HG03066 (cell line): ENCODE results near the gene CLDN6.
"Not testable (repeated sequence)": the region's sequence is repeated elsewhere in the genome, so short reads cannot be mapped to it uniquely, and the experiment has no call there.

Experiments used
- ATAC-seq: cut with Tn5 transposase; IDR thresholded peaks from one replicate; pipeline ENCODE4 v1.9.1; 2021; ENCODE audit warnings: low read depth; ENCODE audit not compliant: unreplicated experiment

CLDN6 gene

GRCh38 chr16:3017794-3018506, at the start of gene CLDN6:
Gene CLDN6, minus strand, starts transcription at chr16:3018183. Its CDS starts 2,162 bp downstream, at chr16:3016021.
- no peak for ATAC-seq

DNA sequence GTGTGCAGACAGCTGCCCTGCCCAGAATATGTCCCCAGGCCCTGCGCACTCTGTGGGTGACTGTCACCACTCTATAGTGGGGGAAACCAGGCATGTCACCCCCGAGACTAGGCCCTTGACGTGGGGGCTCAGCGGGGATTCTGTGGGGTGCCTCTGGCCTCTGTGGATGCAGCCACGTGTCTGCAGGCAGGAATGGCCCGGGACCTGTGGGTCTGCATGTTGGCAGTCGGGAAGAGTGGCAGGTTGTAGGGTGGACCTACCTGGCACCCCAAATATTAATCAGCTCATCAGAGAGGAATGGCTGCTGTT, 48.4 kb upstream of the CLDN6 start:
- no peak for ATAC-seq

GRCh38 chr16:3065742-3066439, 47.9 kb upstream of the CLDN6 start:
- ATAC-seq, result no peak

- ATAC-seq, result no peak
Measured at GRCh38 chr16:3065069-3065741, 47.2 kb upstream of the CLDN6 start, which contains the start of gene IL32. Gene IL32, plus strand, starts transcription at chr16:3065640. Its CDS starts 172 bp downstream, at chr16:3065812.

- no peak for ATAC-seq
Measured at GRCh38 chr16:3063625-3064386, 45.8 kb upstream of the CLDN6 start.

GRCh38 chr16:3062553-3062952, 44.6 kb upstream of the CLDN6 start:
- no peak for ATAC-seq

- ATAC-seq, result no peak
Measured at GRCh38 chr16:3060339-3061127, 42.5 kb upstream of the CLDN6 start.

DNA sequence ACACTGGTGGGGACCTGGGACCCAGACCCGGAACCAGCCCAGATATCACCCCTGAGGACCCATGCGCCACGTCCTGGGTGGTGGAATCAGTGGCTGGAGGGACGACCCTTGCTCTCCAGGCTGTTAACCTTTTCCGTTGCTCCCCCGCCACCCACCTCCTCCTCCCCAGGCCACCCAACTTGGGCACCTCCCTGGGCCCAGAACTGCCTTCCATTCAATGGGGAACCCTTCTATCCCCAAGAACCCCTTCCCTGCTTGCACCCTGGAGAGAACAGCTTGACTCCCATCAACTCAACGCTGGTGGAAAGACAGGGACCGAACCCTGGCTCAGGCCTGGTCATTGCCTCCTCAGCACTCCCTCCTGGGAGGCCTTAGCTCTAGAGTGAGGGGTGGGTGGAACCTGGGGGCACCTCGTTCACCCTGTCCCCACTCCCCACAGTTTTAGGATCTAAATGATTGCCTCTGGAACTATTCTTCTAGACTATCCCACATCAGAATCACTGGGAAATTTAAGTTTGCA, 41.8 kb upstream of the CLDN6 start:
- no peak for ATAC-seq

- peak; percentile 76 for ATAC-seq
Measured at GRCh38 chr16:3059041-3059722, 41.2 kb upstream of the CLDN6 start.

DNA sequence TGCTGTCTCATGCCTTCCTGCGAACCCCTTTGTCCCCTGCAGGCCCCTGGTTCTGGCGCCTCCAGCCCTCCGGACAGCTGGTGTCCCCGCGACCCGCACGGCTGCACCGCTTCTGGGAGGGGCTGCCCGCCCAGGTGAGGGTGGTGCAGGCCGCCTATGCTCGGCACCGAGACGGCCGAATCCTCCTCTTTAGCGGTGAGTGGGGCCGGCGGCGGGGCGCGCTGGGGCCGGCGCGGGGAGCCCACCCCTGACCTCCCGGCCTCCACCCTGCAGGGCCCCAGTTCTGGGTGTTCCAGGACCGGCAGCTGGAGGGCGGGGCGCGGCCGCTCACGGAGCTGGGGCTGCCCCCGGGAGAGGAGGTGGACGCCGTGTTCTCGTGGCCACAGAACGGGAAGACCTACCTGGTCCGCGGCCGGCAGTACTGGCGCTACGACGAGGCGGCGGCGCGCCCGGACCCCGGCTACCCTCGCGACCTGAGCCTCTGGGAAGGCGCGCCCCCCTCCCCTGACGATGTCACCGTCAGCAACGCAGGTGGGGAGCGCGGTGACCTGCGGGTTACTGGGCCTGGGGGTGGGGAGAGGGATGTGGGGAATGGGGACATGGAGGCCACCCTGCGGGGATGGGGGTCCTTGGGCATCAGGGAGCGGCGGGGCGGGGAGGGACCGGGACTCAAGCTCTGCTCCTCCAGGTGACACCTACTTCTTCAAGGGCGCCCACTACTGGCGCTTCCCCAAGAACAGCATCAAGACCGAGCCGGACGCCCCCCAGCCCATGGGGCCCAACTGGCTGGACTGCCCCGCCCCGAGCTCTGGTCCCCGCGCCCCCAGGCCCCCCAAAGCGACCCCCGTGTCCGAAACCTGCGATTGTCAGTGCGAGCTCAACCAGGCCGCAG, 40.4 kb upstream of the CLDN6 start:
- peak; percentile 41 for ATAC-seq

DNA sequence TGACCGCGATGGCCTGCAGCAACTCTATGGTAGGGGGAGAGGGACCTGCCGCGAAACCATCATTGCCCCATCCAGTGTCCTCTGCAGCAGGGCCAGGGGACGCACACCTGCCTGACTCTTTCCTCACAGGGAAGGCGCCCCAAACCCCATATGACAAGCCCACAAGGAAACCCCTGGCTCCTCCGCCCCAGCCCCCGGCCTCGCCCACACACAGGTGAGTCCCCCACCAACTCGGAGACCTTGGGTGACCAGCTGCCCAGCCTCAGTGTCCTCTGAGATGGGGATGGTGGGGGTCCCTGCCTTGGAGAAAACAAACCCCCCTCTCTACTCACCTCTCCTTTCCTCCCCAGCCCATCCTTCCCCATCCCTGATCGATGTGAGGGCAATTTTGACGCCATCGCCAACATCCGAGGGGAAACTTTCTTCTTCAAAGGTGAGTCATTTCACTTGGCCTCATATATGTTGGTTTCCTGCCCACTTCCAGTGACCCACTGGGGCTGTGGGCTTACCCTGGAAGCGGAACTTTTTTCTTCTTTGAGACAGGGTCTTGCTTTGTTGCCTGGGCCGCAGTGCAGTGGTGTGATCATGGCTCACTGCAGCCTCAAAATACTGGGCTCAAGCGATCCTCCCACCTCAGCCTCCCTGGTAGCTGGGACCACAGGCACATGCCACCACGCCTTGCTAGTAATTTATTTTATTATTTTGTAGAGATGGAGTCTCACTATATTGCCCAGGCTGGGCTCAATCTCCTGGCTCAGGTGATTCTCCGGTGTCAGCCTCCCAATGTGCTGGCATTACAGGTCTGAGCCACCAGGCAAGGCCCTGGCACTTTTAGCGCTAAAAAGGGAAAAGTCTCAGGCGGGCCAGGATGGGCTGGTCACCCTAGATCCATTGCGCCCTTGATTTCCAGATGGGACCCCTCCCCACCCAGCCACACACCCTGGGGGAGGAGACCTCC, 39.5 kb upstream of the CLDN6 start:
- no peak for ATAC-seq

GRCh38 chr16:3056336-3057180, 38.6 kb upstream of the CLDN6 start:
- ATAC-seq, result no peak

DNA sequence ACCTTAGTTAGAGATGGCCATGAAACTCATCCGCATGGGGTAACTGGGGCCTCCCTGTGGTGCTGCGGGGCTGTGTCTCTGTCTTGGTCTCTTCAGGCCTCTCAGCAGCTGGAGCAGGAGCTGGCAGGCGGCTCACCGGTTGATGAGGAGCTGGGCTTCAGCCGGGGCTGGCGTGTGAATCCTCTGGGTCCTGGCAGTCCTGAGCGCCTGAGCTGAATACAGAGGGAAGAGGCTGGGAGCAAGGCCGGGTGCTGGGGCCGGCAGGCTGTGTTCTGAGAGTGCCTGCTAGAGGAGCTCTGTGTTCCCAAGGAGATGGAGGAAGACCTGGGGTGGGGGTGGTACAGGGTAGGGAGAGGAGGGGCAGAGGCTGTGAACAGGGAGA, 37.7 kb upstream of the CLDN6 start:
- not testable (repeated sequence) for ATAC-seq

DNA sequence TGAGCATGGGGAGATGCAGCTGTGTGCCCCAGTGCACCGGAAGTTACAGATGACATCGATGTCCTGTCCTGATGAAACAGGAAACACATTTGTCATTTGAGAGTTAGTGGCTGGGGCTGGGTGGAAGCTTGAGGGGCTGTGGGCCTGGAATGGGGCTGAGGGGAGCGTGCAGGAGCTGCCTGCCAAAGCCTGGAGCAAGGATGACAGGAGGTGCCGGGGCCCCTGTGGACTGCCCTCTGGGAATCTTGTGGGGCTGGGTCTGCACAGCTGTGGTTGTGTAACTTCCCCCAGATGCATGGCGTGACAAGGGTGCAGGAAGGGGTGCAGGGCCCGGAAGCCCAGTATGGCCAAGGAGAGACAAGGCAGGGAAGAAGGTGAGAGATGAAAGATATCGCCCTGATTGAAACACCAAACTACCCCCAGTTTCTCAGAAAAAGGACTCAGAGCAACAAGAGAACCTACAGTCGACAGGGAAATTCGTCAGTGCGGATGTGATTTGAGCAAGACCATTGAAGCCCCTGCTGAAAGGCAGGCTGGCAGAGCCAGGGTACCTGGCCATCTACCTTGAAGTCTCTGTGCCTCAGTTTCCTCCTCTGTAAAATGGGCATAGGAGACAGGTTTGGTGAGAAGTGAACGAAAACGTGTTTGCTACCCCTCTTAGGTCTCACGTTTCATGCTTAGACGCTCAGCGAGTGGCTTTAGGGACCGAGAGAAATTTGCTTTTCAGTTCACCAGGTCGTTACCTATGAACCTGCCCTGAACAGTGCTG, 37.2 kb upstream of the CLDN6 start:
- no peak for ATAC-seq

- not testable (repeated sequence) for ATAC-seq
Measured at GRCh38 chr16:3053330-3053710, 35.3 kb upstream of the CLDN6 start.
